NCI-H1694 treated with DMSO at 0.1 percent for 48 hours (cell line): Measurements from ENCODE around the gene RRP8.

Experiments used
- DNase-seq: peaks from one replicate; lab custom pipeline; 2025; lab: John Stamatoyannopoulos, UW

RRP8 gene

DNA sequence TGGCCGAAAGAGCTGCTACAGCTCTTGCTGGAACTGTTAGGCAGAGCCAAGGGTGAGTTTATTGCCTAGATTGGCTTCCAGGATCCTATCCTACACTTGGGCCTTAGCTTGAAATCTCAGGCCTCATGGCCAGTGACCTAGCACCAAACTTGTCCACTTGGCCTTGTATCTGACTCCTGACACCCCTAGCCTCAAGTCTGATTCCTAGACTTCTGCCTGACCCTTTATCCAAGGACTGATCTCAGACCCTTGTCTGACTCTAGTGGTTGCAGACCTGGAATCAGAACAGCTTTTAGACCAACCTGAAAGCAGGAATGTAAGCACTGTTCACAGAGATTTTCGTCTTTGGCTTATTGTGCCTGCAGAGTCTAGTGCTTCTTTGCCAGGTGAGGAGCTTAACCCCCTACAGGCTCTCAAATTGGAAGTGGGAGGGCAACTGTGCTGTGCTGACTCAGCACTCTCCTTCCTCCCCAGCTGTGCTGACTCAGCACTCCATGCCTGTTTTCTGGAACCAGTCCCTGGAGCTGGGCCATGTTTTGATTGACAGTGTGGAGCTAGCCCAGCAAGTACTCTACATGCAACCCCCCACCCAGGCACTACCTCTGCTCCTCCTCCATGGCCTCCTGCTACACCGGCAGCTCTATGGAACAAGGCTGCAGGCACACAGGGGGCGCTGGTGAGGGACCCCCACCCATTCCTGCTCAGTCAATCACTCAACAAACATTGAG is 35.1 kb downstream of the RRP8 start:
- no peak for DNase-seq

- no peak for DNase-seq
These were observed 36.1 kb downstream of the RRP8 start for GRCh38 chr11:6567371-6567745.

DNA sequence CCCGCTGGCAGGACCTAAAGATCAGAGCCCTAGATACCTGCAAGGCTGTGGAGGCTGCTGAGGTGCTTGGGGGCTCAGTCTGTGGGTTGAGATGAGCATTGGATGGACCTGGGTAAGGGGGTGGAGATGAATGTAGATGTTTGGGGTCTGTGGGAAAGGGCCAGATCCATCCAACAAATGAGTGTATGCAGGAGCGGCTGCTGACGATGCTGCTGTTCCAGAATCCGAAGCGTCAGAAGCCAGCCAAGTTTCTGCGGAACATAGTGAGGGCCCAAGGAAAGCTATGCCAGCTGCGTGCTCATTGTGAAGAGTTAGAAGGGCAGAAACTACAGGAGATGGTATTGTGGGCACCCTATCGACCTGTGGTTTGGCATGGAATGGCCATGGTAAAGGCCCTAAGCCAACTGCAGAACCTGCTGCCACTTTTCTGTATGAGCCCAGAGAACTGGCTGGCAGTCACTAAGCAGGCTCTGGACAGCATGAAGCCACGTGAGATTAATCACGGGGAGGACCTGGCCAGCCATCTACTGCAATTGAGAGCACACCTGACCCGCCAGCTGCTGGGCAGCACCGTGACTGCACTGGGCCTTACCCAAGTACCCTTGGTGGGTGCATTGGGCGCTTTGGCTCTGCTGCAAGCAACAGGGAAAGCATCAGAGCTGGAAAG is 36.6 kb downstream of the RRP8 start:
- no peak for DNase-seq

DNA sequence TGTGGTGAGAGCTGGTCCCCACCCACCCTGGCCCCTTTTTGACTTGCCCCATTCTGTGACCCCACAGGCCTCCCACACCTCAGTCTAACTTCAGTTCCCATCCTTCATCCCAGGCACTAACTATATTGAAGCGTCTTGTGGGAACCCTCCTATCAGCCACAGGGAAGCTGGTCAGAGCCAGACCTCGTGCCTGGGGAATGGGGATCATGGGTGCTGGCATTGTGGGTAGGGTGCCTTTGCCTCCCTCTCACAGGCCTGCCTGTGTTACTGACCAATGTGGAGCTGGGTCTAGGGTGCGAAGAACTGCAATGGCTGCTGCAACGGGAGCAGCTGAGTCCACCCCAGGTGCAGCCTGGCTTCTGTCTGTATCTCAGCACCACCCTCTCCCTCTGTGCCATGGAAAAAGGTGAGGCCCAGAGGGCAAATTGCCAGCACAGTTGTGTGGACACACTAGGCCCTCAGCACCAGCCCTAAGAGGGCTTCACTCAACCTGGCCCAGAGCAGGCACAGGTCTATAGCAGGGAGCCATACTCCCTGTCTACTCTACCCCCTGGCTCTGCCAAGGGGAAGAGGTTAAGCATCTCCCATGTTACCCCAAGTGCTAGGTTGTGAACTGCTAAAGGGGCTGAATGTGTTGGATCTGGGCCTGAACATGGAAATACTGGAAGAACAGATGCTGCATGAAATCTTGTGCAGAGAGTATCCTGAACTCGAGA is 37.3 kb downstream of the RRP8 start:
- DNase-seq, result no peak

GRCh38 chr11:6565325-6565724 is 38.1 kb downstream of the RRP8 start:
- no peak for DNase-seq

DNA sequence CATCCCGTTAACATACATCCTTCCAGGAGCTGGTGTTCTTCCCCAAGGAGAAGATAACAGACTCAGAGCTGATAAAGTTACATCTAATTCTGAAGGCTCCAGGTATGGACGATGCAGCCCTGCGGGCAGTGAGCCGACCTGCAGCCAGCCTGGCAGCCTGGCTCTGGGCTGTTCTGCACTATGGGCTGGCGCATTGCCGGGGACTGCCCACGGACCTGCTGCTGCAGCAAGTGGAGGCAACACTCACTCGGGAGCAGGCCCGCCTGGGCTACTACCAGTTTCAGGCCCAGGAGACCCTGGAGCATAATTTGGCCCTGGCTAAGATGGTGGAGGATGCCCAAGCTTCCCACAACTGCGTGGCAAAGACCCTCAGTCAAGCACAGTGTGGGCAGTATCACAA is 39.7 kb downstream of the RRP8 start:
- DNase-seq, result no peak

- DNase-seq, result no peak
These were observed 40.2 kb downstream of the RRP8 start for GRCh38 chr11:6563121-6563619.

- DNase-seq, result no peak
These were observed 42.1 kb downstream of the RRP8 start for GRCh38 chr11:6561288-6561687.

DNA sequence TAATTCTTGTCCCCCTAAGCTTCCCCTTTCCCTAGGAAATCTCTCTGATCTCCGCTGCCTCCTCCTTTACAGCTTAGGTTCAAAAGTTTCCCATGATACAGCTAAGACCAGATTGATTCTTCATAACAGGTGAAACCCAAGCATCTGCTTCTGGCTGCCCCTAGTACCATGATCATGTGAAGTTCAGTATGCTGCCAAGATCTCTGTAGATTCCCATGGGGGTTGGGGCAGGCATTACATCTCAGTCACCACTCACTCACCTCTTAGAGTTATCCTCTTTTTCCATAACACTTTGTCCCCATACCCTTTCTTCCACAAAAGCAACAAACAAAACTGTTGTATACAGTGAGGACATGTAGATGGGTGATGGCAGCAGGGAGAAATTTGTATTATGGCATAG is 44.0 kb downstream of the RRP8 start:
- no peak for DNase-seq

GRCh38 chr11:6557761-6558674 is 45.4 kb downstream of the RRP8 start:
- DNase-seq, result no peak

DNA sequence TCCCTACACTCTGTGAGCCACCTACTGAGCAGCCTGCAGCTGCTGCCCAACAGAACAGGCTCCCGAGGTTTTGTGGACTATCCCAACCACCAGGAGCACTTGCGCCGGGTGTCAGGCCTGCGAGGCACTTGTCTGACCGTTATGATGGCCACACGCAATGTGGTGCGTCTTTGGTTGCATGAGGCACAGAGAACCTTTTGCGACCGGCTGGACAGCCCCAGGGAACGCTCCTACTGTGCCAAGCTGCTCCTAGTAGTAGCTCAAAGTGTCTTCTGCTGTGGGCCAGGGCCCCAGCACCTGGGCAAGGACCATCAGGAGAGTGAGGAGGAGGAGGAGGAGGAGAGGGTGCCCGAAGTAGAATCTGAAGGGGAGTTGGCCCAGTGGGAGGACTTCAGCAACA is 46.4 kb downstream of the RRP8 start:
- DNase-seq, result no peak

GRCh38 chr11:6556139-6556949 is 47.1 kb downstream of the RRP8 start:
- DNase-seq, result no peak

DNA sequence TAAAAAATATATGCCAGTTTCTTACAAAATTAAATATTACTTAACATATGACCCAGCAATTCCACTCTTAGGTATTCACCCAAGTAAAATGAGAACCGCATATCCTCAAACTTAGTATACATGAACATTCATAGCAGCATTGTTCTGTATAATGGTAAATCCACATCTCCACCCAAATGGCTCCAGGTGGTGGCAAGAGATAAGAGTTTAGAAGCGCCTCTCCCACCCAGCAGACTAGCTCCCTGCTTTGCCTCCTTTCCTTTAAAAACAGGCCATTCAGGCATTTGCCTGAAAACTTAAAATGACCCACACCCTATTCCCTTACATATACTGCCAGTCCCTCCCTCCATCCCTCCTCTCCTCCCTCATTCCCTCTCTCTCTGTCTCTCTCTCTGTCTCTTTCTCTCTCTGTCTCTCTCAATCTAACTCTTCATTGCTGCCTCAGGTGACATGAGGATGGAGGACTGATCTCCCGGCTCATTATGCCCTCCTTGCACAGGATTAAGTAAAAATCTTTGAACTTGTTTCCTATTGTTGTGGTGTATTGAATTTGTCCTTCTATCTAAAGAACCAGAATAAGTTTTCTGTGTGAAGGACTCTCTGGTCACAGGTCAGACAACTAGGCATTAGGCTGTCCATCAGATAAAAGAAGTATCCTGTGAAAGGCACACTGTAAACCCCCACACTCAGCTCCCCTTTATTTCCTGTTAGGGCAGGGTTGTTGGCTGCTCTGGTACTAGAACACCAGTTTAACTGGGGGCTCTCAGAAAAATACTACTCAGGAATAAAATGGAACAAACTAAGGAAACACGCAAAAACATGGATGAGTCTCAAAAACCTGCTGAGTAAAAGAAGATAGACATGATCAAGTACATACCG is 48.3 kb downstream of the RRP8 start:
- no peak for DNase-seq

GRCh38 chr11:6553634-6554033 is 49.8 kb downstream of the RRP8 start:
- DNase-seq, result no peak

- no peak for DNase-seq
These were observed 54.8 kb downstream of the RRP8 start for GRCh38 chr11:6548641-6549040.

DNA sequence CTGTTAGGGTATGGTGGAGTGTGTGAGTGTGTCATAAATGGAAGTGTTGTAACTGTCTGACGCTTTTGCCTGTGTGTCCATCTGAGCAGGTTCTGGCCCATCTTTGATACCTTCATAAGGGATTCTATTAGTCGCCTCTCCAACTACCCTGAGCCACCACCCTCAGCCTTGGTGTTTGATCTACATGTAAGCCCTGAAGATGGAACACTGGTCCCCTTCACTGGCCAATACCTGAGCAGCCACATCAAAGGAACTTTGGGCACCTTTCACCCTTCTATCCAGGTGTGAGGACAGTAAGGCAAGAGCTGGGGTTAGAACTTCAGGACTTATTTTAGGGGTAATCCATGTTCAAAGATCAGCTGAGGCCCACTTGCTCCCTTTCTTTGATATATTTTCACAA is 55.3 kb downstream of the RRP8 start:
- no peak for DNase-seq

DNA sequence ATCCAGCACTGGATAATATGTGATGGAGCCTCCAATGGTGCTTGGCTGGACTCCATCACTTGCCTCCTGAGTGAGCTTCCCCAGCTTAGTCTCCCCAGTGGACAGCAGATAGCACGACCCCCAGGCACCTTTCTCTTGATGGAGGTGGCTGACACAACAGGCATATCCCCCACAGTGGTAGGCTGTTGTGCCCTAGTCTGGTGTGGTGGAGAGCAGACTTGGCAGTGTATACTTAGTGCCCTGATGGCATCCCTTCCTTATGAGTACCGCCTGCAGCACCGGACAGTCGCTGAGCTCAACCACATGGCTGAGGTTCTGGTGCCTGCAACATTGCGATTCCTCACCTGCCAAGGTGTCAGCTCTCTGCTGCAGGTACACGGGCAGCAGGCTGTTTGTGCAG is 56.2 kb downstream of the RRP8 start:
- no peak for DNase-seq

- DNase-seq, result no peak
These were observed 56.7 kb downstream of the RRP8 start for GRCh38 chr11:6546735-6547134.

GRCh38 chr11:6545917-6546605 is 57.4 kb downstream of the RRP8 start:
- DNase-seq, result no peak
